Spinal cord (tissue), 10 donors: ENCODE measurements around the gene TRIO. TPM values are rescaled to one million over a fixed set of nuclear protein-coding genes. Genes with fewer than 3 reads are reported as not detected.
A peak's percentile ranks its signal among the peaks of the same experiment; 100 is the strongest.

Source experiments
- DNase-seq, 6 donors: peaks; one replicate each; pipeline versions ENCODE4 v3.0.0 to v3.0.0-alpha.2; 2013 to 2015; ENCODE audit warnings: low spot score in 6 of 6, low read depth in 4 of 6
- H3K27ac ChIP-seq: one replicate; pipeline ENCODE4 v1.5.1; 2013; ENCODE audit warnings: low read depth, low read length, control low read depth
- H3K27me3 ChIP-seq: one replicate; pipeline ENCODE4 v1.6.1; 2013; ENCODE audit warnings: low read length; ENCODE audit not compliant: control insufficient read depth, insufficient read depth
- H3K36me3 ChIP-seq: one replicate; pipeline ENCODE4 v1.6.1; 2013; ENCODE audit warnings: low read length; ENCODE audit not compliant: control insufficient read depth, insufficient read depth
- H3K4me1 ChIP-seq: one replicate; pipeline ENCODE4 v1.6.1; 2013; ENCODE audit warnings: low read length; ENCODE audit not compliant: control insufficient read depth, insufficient read depth
- H3K4me3 ChIP-seq: one replicate; pipeline ENCODE4 v1.5.1; 2013; ENCODE audit warnings: low read depth, low read length, control low read depth
- H3K9me3 ChIP-seq: one replicate; pipeline ENCODE4 v1.6.1; 2013; ENCODE audit warnings: low read length; ENCODE audit not compliant: control insufficient read depth, insufficient read depth
- WGBS: methylation state at CpG from one replicate; pipeline ENCODE4 v1.1.5; 2013; ENCODE audit warnings: missing lambda C conversion rate; ENCODE audit not compliant: insufficient coverage; 5-methylcytosine and 5-hydroxymethylcytosine counted together
- polyA plus RNA-seq, 2 donors: library from polyadenylated mRNA; unstranded; fragments of 120-200 nt; gene quantifications; one replicate each; pipeline ENCODE4 v1.2.1, GENCODE V29; 2013; ENCODE audit not compliant: insufficient read length in 2 of 2
- total RNA-seq, 2 donors: library from RNA; depleted of rRNA in 1 of 2; stranded (reverse); fragments of 120-200 nt in 1 of 2; fragments of >200 nt in 1 of 2; gene quantifications; one replicate each; pipeline versions ENCODE4 v1.2.3 to v1.2.4, GENCODE V29; 2013 to 2014
- donor health status: healthy.

Gene TRIO
- total and polyA plus RNA-seq, 4 donors, result 175 to 253 (median 240) TPM

DNA sequence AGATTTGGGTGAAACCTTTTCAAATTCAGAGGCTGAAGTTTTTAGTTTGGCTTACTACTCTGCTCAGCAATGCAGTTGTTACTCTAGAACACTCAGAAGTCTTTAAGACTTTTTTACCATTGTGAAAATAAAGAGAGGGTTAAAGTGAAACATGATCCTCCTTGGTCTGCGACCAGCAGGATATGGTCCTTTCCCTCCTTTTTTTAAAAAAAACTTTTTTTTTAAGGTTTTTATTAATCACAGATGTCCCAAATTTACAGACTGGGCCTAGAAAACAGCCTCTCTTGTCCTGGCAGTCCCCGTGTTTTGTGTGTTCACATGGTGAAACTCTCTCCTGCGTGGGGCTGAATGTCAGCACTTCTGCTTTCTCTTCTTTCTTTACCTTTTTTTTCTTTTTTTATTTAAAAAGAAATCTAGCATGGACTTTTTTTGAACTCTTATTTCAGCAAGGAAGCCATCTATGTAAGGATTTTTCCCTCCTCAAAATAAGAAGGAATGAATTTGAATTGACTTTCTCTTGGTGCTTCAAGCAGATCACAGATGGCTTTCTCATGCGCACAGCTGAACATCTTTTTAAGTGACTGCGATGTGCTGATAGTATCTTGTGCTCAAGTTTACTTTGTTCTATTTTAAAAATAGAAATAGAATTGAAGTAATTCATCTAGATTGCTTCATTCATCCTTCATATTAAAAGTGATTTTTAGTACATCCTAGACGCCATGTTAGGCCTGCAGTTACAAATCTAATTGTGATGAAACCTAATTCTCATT, 309.7 kb downstream of the TRIO start:
- 38% methylated on average over 1 of the region's 6 CpGs for WGBS
- peak in 1 of 6 donors; percentile 74 for DNase-seq
- peak overlapping the region; percentile 70 for H3K27ac ChIP-seq
- H3K4me1 ChIP-seq, result peaks cover 44% of the 10 kb centered on the region
- H3K9me3 ChIP-seq, result no peaks in the 10 kb centered on the region
- no peaks in the 10 kb centered on the region for H3K27me3 ChIP-seq
- peaks cover 24% of the 10 kb centered on the region for H3K36me3 ChIP-seq
- no peak overlapping the region for H3K4me3 ChIP-seq

- no peaks in the 10 kb centered on the region for H3K27me3 ChIP-seq
- H3K36me3 ChIP-seq, result peaks cover 24% of the 10 kb centered on the region
- 100% methylated on average over 1 of the region's 2 CpGs for WGBS
- peaks cover 43% of the 10 kb centered on the region for H3K4me1 ChIP-seq
- peak overlapping the region; percentile 70 for H3K27ac ChIP-seq
- no peak overlapping the region for H3K4me3 ChIP-seq
- peak in 1 of 6 donors; percentile 57 for DNase-seq
- H3K9me3 ChIP-seq, result no peaks in the 10 kb centered on the region
Measured at GRCh38 chr5:14453481-14453880, 310.3 kb downstream of the TRIO start.

DNA sequence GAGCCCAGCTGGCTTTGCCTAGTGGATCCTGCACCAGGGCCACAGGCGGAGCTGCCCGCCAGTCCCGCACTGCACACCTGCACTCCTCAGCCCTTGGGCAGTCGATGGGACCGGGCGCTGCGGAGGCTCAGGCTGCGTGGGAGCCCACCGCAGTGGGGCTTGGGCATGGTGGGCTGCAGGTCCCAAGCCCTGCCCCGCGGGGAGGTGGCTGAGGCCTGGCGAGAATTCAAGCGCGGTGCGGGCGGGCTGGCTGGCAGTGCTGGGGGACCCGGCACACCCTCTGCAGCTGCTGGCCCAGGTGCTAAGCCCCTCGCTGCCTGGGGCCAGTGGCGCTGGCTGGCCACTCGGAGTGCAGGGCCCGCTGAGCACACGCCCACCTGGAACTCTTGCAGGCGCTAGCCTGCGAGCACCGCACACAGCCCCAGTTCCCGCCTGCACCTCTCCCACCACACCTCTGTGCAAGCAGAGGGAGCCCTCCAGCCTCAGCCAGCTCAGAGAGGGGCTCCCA, 312.7 kb downstream of the TRIO start:
- Histone ChIP-seq H3K27ac (peak overlapping the region; percentile 35), H3K9me3 (no peaks in the 10 kb centered on the region), H3K27me3 (no peaks in the 10 kb centered on the region), H3K4me3 (no peak overlapping the region), H3K4me1 (peaks cover 30% of the 10 kb centered on the region), H3K36me3 (peaks cover 41% of the 10 kb centered on the region)
- WGBS, result 98% methylated on average over 26 of the region's 26 CpGs
- DNase-seq, result no peak

- no peaks in the 10 kb centered on the region for H3K27me3 ChIP-seq
Measured at GRCh38 chr5:14457476-14457875, 314.3 kb downstream of the TRIO start.

GRCh38 chr5:14458414-14458813, 315.3 kb downstream of the TRIO start:
- H3K4me3 ChIP-seq, result no peak overlapping the region
- no peaks in the 10 kb centered on the region for H3K27me3 ChIP-seq
- DNase-seq, result no peak
- 40% methylated on average over 1 of the region's 3 CpGs for WGBS
- H3K4me1 ChIP-seq, result peaks cover 27% of the 10 kb centered on the region
- H3K36me3 ChIP-seq, result peaks cover 50% of the 10 kb centered on the region
- no peak overlapping the region for H3K27ac ChIP-seq
- no peaks in the 10 kb centered on the region for H3K9me3 ChIP-seq

More at GRCh38 chr5:14457476-14457875, 314.3 kb downstream of the TRIO start:
- H3K4me3 ChIP-seq, result no peak overlapping the region
- DNase-seq, result peak in 2 of 6 donors; percentile 62 to 78
- H3K27ac ChIP-seq, result peak overlapping the region; percentile 59
- peaks cover 42% of the 10 kb centered on the region for H3K36me3 ChIP-seq
- H3K9me3 ChIP-seq, result no peaks in the 10 kb centered on the region
- WGBS, result 13% methylated on average over 3 of the region's 7 CpGs
- peaks cover 22% of the 10 kb centered on the region for H3K4me1 ChIP-seq

DNA sequence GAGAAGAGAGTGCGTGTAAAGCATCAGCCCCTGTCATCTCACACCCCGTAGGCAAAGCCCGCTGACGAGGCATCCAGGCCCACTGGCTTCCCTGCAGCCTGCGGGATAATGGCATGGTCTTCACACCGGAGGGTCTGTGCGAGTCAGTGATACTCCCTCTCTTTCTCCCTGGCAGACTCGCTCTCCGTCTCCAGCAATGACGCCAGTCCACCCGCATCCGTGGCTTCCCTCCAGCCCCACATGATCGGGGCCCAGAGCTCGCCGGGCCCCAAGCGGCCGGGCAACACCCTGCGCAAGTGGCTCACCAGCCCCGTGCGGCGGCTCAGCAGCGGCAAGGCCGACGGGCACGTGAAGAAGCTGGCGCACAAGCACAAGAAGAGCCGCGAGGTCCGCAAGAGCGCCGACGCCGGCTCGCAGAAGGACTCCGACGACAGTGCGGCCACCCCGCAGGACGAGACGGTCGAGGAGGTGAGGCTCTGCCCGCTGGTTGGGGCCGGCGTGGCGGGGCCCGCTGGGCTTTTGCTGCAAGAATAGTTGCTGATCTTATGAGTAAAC, 317.8 kb downstream of the TRIO start:
- peaks cover 22% of the 10 kb centered on the region for H3K4me1 ChIP-seq
- H3K36me3 ChIP-seq, result peaks cover 55% of the 10 kb centered on the region
- H3K9me3 ChIP-seq, result no peaks in the 10 kb centered on the region
- H3K4me3 ChIP-seq, result no peak overlapping the region
- DNase-seq, result no peak
- H3K27me3 ChIP-seq, result no peaks in the 10 kb centered on the region
- 97% methylated on average over 43 of the region's 46 CpGs for WGBS
- no peak overlapping the region for H3K27ac ChIP-seq

- DNase-seq, result no peak
- Histone ChIP-seq H3K9me3 (no peaks in the 10 kb centered on the region), H3K4me3 (no peak overlapping the region), H3K4me1 (peaks cover 16% of the 10 kb centered on the region), H3K27me3 (no peaks in the 10 kb centered on the region), H3K27ac (no peak overlapping the region), H3K36me3 (peaks cover 57% of the 10 kb centered on the region)
- 90% methylated on average over 6 of the region's 14 CpGs for WGBS
Measured at GRCh38 chr5:14462681-14463080, 319.5 kb downstream of the TRIO start.

DNA sequence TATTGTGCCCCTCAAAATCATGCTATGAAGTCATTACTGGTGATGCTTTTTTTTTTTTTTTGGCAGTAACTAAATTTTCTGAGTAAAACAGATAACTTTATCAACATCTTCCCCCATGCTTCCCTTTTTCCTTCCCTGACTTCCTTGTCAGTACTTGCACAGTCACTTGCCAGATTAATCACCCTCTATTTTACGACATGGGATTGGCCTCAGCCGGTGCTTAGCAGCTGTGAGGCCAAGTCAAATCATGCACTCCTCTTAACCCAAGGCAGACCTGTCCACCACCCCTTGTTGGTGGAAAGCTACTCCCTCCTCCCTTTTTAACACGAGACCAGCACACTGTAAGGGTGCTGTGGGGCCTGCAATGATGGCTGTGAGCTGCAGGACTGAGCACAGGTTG, 320.5 kb downstream of the TRIO start:
- Histone ChIP-seq H3K36me3 (peaks cover 57% of the 10 kb centered on the region), H3K27ac (no peak overlapping the region), H3K4me3 (no peak overlapping the region), H3K27me3 (no peaks in the 10 kb centered on the region), H3K4me1 (peaks cover 9% of the 10 kb centered on the region), H3K9me3 (no peaks in the 10 kb centered on the region)
- no peak for DNase-seq
- 0% methylated on average over 2 of the region's 3 CpGs for WGBS

GRCh38 chr5:14464096-14464495, 321.0 kb downstream of the TRIO start:
- no peaks in the 10 kb centered on the region for H3K9me3 ChIP-seq
- H3K27me3 ChIP-seq, result no peaks in the 10 kb centered on the region
- H3K27ac ChIP-seq, result no peak overlapping the region
- no peak overlapping the region for H3K4me3 ChIP-seq
- DNase-seq, result no peak
- WGBS, result 100% methylated on average over 1 of the region's 3 CpGs
- H3K36me3 ChIP-seq, result peaks cover 55% of the 10 kb centered on the region
- peaks cover 9% of the 10 kb centered on the region for H3K4me1 ChIP-seq

DNA sequence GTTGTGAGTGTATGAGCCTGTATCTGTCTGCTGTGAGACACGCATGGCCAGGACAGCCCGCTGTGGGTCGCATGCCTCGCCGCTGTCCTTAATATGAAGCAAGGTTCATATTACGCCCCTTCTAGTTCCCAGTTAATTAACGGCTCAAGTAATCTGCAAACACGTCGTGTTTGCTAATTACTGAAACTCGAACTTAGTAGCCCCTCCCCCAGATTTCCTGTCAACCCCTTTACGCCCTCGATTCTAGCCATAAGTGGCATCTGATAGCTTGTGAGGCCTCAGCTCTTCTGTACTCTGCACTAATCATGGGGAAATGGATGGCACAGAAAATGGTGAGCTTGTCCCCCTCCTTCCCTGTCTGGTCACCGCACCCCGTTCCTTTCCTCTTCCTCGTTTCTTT, 321.5 kb downstream of the TRIO start:
- WGBS, result 76% methylated on average over 15 of the region's 15 CpGs
- Histone ChIP-seq H3K36me3 (peaks cover 50% of the 10 kb centered on the region), H3K4me3 (no peak overlapping the region), H3K27ac (no peak overlapping the region), H3K4me1 (peaks cover 13% of the 10 kb centered on the region), H3K27me3 (no peaks in the 10 kb centered on the region), H3K9me3 (no peaks in the 10 kb centered on the region)
- DNase-seq, result no peak
